GM19324 (cell line): ENCODE results near the gene LONP1.
A peak's percentile ranks its signal among the peaks of the same experiment; 100 is the strongest.
"Not testable (repeated sequence)": the region's sequence is repeated elsewhere in the genome, so short reads cannot be mapped to it uniquely, and the experiment has no call there.

Experiments
- ATAC-seq: cut with Tn5 transposase; IDR thresholded peaks from one replicate; pipeline ENCODE4 v1.9.1; 2021; ENCODE audit warnings: mild to moderate bottlenecking, moderate library complexity; ENCODE audit not compliant: unreplicated experiment, low FRiP score

LONP1 gene

DNA sequence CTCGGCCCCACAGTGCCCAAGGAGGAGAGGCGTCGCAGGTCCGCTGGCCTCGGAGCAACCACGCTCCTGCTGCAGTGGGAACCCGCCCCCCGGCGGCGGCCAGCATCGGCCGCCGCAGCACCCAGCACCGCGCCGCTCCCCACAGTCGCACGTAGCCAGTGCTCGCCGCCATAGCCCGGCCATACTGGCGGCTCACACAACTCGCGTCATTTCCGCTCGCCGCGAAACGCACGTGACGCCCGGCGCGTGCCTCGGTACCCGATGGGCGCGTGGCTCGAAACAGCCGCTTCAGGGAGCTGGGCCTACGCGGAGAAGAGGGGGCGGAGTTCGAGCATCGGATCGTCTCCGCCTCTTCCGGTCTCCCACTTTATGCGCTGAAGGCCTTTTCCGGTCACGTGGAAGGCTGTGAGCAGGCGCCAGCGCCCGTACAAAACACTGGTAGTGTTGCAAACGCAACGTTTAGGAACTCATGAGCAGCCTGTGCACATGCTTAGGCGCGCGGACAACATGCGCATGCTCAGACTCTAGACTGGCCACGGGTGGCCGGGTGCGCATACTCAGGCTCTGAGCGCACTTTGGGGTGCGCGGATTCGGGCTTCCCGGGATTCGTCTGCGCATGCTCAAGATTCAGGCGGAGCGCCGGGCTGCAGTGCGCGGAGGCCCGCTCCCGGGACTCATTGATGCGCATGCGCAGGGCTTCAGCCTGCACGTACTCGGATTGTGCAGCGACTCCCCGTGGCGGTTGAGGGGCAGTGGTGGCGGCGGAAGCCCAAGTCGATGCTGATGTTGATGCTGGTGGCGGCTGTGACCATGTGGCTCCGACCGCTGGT lies at the start of gene LONP1, which contains the start of gene CATSPERD:
LONP1 (minus strand) TSS at position 186 of the 830 bp plus-strand sequence; CDS start at position 172, 14 bp downstream.
CATSPERD (plus strand) TSS at position 677 of the 830 bp plus-strand sequence; CDS start at position 778, 101 bp downstream.
- ATAC-seq: peak; percentile 92

DNA sequence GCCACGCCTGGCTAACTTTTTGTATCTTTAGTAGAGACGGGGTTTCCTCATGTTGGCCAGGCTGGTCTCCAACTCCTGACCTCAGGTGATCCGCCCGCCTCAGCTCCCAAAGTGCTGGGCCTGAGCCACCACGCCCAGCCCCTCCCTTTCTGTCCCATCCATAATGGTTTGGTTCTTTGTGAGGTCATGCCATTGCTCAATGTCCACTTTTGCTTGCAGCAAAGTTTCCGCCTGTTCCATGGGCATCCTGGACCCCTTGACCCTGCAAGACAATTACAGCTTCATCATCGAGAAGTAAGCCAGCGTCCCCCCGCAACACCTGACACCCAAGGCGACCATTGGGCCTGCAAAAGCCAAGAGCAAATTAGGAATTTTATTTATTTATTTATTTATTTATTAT lies 48.0 kb upstream of the LONP1 start:
- ATAC-seq: no peak

DNA sequence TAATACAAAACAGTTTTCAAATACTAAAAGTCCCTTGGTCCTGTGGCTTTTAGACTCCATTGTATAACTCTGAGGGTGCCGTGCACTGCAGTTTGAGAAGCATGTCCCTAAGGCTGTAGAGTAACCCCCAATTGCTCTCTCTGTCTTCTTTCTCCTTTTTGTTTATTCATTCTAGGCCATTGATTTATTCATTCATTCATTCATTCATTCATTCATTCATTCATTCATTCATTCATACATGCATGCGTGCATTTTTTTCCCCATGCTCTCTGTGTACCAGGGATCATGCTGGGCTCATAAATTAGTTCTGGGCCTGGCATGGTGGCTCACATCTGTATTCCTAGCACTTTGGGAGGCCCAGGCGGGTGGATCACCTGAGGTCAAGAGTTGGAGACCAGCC lies 45.3 kb upstream of the LONP1 start:
- no peak for ATAC-seq

- no peak for ATAC-seq
Observed at GRCh38 chr19:5762608-5763217, 42.8 kb upstream of the LONP1 start.

- no peak for ATAC-seq
Observed at GRCh38 chr19:5753743-5754142, 33.8 kb upstream of the LONP1 start.

GRCh38 chr19:5751709-5752108 lies 31.8 kb upstream of the LONP1 start:
- ATAC-seq: no peak

- no peak for ATAC-seq
Observed at GRCh38 chr19:5749505-5749904, 29.6 kb upstream of the LONP1 start.

DNA sequence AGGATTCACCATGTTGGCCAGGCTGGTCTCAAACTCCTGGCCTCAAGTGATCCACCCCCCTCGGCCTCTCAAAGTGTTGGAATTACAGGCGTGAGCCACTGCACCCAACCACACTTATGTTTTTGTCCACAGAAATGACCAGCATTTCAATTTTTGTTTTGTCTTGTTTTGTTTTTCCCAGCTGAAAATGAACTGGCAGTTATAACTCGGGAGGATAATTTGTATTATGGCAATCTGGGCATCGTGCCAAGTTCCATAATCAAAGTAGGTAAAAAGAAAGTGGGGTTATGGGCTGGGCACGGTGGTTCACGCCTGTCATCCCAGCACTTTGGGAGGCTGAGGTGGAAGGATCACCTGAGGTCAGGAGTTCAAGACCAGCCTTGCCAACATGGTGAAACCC lies 29.0 kb upstream of the LONP1 start:
- not testable (repeated sequence) for ATAC-seq

DNA sequence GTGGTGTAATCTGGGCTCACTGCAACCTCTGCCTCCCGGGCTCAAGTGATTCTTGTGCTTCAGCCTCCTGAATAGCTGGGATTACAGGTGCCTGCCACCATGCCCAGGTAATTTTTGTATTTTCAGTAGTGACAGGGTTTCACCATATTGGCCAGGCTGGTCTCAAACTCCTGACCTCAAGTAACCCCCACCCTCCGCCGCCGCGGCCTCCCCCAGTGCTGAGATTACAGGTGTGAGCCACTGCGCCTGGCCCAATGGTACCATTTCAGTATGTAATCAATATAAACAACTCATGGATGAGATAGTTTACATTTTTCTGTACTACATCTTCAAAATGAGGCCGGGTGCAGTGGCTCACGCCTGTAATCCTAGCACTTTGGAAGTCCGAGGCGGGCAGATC lies 25.1 kb upstream of the LONP1 start:
- ATAC-seq: not testable (repeated sequence)

DNA sequence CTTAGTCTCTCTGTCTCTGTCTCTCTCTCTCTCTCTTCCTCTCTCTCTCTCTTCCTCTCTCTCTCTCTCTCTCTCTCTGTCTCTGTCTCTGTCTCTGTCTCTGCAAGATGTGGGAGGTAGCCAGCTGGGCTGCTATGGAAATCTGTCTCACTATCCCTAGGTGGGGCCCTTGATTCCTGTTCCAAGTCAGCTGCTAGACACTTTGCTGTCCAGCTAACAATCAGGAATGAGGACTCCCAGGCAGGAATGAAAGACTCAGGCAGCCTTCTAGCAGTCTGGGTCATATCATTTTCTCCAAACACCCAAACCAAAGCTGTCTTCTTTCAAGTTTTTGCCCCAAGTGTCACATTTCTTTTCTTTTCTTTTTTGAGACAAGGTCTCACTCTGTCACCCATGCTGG lies 23.7 kb upstream of the LONP1 start:
- no peak for ATAC-seq

GRCh38 chr19:5742051-5742450 lies 22.1 kb upstream of the LONP1 start:
- ATAC-seq: no peak

DNA sequence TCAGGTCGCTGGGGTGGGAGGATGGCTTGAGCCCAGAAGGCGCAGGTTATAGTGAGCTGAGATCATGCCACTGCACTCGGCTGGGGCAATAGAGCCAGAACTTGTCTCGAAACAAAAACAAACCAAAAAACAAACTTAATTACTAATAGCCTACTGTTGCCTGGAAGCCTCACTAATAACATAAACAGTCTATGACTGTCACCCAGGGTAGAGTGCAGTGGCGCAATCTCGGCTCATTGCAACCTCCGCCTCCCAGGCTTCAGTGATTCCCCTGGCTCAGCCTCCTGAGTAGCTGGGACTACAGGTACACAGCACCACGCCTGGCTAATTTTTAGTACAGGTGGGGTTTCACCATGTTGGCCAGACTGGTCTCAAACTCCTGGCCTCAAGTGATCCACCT lies 18.5 kb upstream of the LONP1 start:
- no peak for ATAC-seq

DNA sequence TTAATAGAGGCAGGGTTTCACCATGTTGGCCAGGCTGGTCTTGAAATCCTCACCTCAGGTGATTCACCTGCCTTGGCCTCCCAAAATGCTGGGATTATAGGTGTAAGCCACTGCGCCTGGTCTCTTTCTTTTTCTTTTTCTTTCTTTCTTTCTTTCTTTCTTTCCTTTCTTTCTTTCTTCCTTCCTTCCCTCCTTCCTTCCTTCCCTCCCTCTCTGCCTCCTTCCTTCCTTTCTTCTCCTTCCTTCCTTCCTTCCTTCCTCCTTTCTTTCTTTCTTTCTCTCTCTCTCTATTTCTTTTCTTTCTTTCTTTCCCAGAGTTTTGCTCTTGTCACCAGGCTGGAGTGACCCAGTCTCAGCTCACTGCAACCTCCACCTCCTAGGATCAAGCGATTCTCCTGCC lies 13.2 kb upstream of the LONP1 start:
- not testable (repeated sequence) for ATAC-seq

DNA sequence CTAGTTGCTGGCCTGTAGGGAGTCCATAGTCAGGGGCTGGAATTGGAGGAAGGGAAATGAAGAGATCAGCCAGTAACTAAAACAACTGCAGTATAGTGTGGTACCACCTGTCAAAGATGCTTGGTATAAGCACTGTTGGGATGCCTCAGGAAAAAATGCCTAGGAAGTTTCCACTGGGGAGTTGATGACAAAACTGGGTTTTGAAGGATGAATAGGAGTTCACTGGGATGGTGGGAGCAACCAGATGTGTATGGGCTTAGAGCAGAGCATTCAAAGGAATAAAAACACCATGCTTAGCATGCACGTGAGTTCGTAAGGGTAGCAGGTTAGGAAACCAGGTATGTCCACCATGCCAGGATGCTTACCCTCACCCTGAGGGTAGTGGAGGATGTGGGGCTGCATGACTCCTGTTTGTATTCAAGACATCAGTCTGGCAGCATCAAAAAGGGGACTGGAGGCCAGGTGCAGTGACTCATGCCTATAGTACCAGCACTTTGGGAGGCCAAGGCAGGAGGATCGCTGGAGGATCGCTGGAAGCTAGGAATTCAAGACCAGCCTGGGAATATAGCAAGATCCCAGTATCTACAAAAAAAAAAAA lies 7.6 kb upstream of the LONP1 start:
- no peak for ATAC-seq

GRCh38 chr19:5719274-5719960 lies 529 bp downstream of the LONP1 start:
- ATAC-seq: no peak

- ATAC-seq: no peak
Observed at GRCh38 chr19:5718579-5719273, 1.2 kb downstream of the LONP1 start.

- no peak for ATAC-seq
Observed at GRCh38 chr19:5718037-5718578, 1.8 kb downstream of the LONP1 start.

DNA sequence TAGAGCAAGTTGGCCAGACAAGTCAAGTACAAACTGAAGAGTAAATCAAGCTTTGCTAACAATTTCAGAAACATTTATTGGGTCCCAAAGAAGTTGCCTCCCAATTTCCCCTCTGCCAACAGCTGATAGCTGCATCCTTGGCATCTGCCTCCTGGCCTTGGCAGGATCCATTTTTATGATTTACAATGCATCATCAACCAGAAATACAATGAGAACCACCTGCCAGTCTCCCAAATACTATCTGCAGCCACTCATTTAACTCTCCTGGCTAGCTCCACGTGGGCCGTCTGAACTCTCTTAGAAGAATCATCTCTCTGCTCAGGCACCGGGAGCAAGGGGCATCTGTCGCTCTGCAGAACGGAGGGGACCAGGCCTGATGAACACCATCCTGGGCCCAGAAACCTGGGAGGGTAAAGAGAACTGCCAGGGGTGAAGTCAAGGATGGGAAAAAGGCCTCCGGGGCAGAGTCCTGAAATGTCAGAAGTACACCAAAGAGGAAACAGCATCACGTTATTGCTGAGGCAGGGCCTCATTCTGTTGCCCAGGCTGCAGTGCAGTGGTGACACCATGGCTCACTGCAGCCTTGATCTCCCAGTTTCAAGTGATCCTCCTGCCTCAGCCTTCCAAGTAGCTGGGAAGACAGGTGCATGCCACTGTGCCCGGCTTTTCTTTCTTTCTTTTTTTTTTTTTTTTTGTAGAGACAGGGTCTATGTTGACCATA lies 2.6 kb downstream of the LONP1 start:
- no peak for ATAC-seq

DNA sequence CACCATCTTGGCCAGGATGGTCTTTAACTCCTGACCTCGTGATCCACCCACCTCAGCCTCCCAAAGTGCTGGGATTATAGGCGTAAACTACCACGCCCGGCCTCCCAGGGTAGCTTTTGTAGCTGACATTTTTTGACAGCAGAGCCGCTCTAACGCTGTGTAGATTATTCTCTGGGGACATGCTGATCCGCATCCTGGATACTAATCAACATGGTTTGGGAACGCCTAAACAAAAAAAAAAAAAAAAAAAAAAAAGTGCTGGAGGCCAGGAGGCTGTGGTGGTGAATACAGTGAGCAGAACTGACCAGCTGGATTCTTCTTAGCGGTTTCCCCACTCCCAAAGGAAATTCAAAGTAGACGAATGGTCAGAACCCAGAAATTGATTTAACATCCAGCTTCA lies 5.1 kb downstream of the LONP1 start:
- no peak for ATAC-seq
